ENCODE measurements around the gene ZCCHC14.
A peak's percentile ranks its signal among the peaks of the same experiment; 100 is the strongest.
"Not testable (repeated sequence)": the region's sequence is repeated elsewhere in the genome, so short reads cannot be mapped to it uniquely, and the experiment has no call there.

ZCCHC14 gene

DNA sequence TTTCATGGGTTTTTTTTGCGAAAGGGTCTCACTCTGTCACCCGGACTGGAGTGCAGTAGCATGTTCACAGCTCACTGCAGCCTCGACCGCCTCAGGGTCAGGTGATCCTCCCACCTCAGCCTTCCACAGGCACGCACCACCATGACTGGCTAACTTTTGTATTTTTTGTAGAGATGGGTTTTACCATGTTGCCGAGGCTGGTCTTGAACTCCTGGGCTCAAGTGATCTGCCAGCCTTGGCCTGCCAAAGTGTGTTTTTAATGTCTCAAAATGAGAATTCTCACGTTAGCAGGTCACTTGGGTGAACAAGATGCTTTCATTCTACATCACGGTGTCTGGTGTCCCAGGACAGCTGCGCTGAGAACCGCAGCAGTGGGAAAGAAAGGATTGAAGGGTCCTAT is 112.4 kb downstream of the ZCCHC14 start:
- no peak for DNase-seq (ENCODE audit: low read depth)
- TF ChIP-seq, protein P1, sequence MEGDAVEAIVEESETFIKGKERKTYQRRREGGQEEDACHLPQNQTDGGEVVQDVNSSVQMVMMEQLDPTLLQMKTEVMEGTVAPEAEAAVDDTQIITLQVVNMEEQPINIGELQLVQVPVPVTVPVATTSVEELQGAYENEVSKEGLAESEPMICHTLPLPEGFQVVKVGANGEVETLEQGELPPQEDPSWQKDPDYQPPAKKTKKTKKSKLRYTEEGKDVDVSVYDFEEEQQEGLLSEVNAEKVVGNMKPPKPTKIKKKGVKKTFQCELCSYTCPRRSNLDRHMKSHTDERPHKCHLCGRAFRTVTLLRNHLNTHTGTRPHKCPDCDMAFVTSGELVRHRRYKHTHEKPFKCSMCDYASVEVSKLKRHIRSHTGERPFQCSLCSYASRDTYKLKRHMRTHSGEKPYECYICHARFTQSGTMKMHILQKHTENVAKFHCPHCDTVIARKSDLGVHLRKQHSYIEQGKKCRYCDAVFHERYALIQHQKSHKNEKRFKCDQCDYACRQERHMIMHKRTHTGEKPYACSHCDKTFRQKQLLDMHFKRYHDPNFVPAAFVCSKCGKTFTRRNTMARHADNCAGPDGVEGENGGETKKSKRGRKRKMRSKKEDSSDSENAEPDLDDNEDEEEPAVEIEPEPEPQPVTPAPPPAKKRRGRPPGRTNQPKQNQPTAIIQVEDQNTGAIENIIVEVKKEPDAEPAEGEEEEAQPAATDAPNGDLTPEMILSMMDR (conservative IDR thresholded peaks at IDR 0.05; ENCODE audit: control insufficient read depth, insufficient read depth, low read depth, low read length): no peak
- H3K4me3 ChIP-seq (ENCODE audit: control insufficient read depth, low read depth, low read length): no peak overlapping the region

DNA sequence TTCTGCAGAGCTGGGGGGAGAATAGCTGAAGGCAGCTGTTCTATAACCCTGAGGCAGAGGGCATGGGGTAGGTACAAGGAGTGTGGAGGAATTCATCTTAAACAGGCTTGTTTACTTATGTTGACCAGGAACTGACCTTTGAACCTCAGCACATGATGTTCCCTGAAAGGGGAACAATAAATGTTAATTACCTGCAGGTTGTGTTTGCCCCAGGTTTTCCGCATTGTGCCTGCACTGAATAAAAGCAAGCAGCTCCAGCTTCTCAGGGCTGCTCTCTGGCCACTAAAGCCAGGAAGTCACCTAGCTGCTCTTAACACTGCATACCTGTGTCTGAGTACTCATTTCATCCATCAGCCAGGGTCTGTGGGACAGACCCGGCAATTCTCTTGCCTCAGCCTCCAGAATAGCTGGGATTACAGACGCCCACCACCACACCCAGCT is 113.5 kb downstream of the ZCCHC14 start:
- not testable (repeated sequence) for DNase-seq (ENCODE audit: low read depth); H3K4me3 ChIP-seq (ENCODE audit: control insufficient read depth, low read depth, low read length)

DNA sequence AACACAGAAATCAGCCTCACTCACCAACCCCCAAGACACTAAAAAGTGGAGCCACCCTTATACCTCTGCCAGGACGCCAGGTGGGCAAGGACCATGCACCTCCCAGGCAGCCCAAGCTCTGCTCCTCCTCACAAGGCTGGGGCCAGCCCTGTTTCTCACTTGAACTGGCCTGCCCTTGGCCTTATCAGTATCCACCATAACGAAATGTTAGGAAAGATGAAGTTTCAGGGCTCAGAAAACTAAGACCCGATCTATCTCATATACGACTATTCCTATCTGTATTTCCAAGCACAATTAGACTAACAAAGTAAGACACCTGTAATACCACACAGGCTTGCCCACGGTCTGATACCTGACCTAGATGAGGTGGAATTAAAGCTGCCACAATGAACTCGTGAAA is 116.2 kb downstream of the ZCCHC14 start:
- no peak overlapping the region for H3K4me3 ChIP-seq (ENCODE audit: control insufficient read depth, low read depth, low read length)
- DNase-seq (ENCODE audit: low read depth): no peak
- TF ChIP-seq, protein P1 (conservative IDR thresholded peaks at IDR 0.05; ENCODE audit: control insufficient read depth, insufficient read depth, low read depth, low read length): no peak

DNA sequence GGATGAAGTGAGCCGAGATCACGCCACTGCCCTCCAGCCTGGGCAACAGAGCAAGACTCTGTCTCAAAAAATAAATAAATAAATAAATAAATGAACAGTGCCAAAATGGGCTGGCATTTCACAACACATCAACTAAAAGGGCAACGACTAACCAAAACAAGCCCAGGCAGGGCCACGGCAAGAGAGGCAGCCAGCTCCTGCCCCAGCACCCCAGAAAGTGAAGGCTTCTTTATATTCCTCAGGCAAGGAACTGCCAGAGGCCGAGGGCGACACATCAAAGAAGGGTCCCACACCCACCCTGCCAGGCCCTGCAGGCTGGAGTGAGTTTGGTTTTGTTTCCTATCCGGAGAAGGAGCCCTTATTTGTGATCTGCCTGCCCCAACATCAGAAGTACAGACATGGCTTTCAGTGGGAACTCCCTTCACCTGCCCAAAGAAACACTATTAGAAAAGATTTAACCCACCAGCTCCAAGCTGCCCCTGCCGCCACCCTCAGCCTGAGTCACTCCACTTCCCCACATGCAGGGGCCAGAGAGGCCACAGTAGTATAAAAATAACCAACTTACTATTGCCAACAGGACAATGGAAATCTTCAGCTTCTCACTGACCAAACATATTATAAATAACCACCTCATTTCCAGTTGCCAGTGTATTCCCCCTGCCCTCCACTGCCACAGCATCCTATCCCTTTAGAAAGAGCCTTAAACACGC is 117.2 kb downstream of the ZCCHC14 start:
- no peak overlapping the region for H3K4me3 ChIP-seq (ENCODE audit: control insufficient read depth, low read depth, low read length)
- peak; percentile 41 for DNase-seq (ENCODE audit: low read depth)
- TF ChIP-seq, protein P1 (conservative IDR thresholded peaks at IDR 0.05; ENCODE audit: control insufficient read depth, insufficient read depth, low read depth, low read length): no peak

DNA sequence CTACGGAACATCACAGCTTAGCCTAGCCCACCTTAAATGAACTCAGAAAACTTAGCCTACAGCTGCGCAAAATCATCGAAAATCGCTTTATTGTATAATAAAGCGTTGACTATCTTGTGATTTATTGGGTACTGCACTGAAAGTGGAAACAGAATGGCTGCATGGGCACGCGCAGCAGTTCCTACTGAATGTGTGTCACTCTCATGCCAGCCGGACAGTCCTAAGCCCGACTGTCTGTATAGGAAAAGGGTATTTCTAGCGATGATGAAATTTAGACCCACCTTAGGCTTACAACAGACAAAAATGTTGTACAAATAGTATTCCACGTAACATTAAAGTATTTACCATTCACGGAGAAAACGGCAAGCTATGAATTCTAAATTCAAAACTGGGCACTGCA is 118.5 kb downstream of the ZCCHC14 start:
- TF ChIP-seq, protein P1 (conservative IDR thresholded peaks at IDR 0.05; ENCODE audit: control insufficient read depth, insufficient read depth, low read depth, low read length): no peak
- H3K4me3 ChIP-seq (ENCODE audit: control insufficient read depth, low read depth, low read length): no peak overlapping the region
- DNase-seq (ENCODE audit: low read depth): no peak

DNA sequence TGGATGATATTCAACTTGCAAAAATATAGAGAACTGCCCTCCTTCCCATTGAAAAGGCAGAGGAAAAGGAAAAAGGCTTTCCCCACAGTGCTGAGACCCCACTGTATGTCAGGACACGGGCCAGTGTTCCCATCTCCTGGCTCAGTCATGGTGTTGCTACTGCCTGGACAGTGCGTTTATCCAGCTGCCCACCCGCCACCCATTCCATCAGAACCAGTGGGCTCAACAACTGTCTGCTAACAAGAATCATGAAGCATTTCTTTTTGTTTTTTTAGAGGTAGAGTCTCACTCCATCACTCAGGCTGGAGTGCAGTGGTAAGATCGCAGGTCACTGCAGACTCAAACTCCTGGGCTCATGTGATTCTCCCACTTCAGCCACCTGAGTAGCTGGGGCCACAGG is 120.5 kb downstream of the ZCCHC14 start:
- no peak overlapping the region for H3K4me3 ChIP-seq (ENCODE audit: control insufficient read depth, low read depth, low read length)
- TF ChIP-seq, protein P1 (conservative IDR thresholded peaks at IDR 0.05; ENCODE audit: control insufficient read depth, insufficient read depth, low read depth, low read length): no peak
- no peak for DNase-seq (ENCODE audit: low read depth)

DNA sequence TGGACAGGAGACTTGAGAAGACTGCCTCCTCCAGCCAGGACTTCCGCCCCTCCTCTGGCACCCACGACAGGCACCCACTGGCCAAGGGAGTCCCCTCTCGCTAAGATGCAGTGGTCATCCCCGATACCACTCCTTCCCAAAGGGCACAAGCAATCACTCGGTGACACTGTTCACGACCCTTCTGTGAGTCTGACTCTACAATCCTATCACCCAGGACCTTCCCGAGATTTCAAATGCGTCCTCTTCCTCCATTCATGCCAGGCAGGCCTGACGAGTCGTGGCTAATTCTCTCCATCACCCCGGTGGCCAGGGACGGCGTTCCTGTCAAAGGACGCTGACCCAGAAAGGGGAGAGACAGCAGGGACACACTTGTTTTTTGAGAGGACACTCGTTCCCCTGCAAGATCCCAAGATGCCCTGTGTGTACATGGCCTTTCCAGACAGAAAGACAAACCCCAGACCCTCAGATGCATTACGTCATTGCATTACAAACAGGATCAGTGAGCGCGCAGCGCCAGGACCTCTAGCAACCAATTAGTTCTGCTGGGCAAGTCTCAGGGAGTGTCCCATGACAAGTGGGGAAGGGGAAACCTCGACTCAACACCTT is 121.5 kb downstream of the ZCCHC14 start:
- no peak for DNase-seq (ENCODE audit: low read depth)
- H3K4me3 ChIP-seq (ENCODE audit: control insufficient read depth, low read depth, low read length): no peak overlapping the region
- TF ChIP-seq, protein P1 (conservative IDR thresholded peaks at IDR 0.05; ENCODE audit: control insufficient read depth, insufficient read depth, low read depth, low read length): no peak

Data from fibroblast of mammary gland (primary cell).